SK-MEL-5 (cell line): ENCODE results near the gene SLC25A43. TPM values are rescaled to one million over a fixed set of nuclear protein-coding genes. Genes with fewer than 3 reads are reported as not detected.

Experiments
- DNase-seq: peaks from one replicate; pipeline ENCODE4 v3.0.0-alpha.2; 2016; ENCODE audit warnings: low read depth, low spot score
- in situ Hi-C: cut with HindIII; loops from 2 replicates; pipeline ENCODE4 v1.10.0; 2016; ENCODE audit warnings: low sequenced_read_pairs, high pct_unique_total_duplicates, low pct_unique_long_range_greater_than_20kb
- total RNA-seq: library from RNA; depleted of rRNA; stranded (reverse); fragments of >200 nt; shearing (Covaris generic); gene quantifications from 2 replicates; pipeline ENCODE4 v1.2.3, GENCODE V29; 2014

Gene SLC25A43
- total RNA-seq, 1 experiment from 2014 or later = 18.9 TPM

DNA sequence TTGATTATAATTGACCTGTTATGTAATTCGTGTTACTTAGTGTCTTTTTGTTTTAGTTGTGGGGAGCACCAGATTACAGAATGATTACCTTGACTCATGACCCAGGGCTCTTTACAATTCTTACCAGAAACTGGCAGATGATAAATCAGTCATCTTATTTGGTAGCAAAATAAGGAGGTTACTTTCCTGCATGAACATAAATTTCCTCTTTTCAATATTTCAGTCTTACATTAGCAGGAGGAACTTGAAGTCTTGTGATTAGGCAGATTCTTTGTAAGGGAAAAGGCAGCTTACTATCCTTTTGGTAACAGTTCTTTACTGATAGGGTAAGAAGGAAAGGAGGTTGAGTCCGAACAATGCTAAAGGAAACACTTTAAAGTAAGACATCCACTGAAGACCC lies 43.1 kb downstream of the SLC25A43 start:
- in situ Hi-C loops = no loop called here
- no peak for DNase-seq

DNA sequence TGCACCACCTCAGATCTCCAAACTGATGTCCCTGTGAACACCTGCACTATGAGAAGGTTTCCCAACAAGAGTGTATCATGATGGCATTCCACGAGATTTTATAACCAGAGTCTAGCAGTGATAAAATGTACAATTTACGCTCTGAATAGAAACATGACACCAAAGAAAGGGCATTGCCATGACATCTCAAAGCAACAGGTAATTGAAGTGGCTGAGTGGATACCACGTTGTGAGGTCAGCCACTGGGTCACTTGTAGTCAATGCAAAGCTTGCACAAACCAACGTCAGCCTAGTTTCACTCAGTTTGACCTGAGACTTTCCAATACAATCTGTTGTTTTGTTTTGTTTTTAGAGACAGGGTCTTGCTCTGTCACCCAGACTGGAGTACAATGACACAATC lies 54.1 kb downstream of the SLC25A43 start:
- DNase-seq = no peak
- in situ Hi-C loops = no loop called here

DNA sequence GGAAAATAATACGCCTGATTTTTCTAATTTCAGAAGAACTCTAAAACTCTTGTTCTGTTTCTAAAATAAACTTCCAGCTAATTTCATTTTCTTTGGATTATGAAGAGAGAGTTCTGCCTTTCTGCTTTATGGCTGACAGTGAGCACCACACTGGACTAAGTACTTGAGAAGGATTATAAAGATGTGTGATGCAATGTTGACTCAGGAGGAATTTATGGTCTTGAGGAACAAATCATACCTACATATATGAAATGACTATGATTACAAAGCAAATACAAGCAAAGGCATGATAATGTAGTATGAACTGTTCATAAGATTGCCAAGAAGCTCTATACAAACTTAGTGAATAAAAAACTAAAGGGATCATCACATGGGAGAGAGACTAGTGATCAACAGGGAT lies 56.1 kb downstream of the SLC25A43 start:
- DNase-seq = no peak
- in situ Hi-C loops = no loop called here

DNA sequence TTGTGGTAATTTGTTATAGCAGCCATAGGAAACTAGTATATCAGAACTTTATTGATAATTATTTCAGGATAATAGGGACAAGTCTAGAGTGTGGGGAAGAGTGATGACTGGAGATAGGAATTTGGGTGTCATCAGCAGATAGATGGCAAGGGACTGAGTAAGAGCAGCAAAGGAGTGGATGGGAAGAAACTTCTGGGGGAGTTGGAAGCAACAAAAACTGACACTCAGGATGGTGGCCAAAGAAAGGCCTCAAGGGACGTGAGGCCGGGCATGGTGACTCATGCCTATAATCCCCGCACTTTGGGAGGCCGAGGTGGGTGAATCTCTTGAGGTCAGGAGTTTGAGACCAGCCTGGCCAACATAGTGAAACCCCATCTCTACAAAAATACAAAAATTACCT lies 60.0 kb downstream of the SLC25A43 start:
- in situ Hi-C loops = no loop called here
- no peak for DNase-seq

DNA sequence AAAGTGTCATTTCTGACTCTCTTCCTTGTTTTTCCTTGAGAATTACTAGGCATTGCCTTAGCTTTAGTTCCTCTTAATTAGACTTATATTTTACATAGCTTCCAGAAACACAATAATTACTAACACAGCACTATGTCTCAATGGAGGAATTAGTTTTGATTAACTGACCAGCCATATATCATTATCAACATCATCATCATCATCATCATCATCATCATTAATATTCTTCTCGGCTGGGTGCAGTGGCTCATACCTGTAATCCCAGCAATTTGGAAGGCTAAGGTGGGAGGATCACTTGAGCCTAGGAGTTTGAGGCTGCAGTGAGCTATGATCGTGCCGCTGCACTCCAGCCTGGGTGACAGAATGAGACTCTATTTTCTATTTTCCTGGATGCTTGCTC lies 66.4 kb downstream of the SLC25A43 start:
- in situ Hi-C loops = no loop called here
- no peak for DNase-seq

DNA sequence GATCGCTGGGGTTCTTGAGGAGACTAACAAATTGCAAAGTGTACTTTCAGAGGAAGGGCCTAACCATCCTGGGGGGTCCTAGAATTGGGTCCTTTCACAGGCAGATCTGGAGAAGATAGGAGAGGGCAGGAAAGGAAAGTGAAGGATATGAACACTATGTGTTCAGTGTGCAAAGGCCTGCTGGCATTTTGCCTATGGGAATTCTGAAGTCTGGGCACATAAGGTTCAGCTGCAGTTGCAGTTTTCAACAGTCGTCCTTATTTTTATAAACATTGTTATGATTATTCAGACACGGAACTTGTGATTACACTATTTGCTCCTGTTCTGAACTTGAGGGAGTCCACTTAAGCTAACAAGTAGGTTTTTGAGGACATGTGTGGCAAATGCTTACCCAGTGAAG lies 67.8 kb downstream of the SLC25A43 start:
- DNase-seq = no peak
- in situ Hi-C loops = no loop called here

DNA sequence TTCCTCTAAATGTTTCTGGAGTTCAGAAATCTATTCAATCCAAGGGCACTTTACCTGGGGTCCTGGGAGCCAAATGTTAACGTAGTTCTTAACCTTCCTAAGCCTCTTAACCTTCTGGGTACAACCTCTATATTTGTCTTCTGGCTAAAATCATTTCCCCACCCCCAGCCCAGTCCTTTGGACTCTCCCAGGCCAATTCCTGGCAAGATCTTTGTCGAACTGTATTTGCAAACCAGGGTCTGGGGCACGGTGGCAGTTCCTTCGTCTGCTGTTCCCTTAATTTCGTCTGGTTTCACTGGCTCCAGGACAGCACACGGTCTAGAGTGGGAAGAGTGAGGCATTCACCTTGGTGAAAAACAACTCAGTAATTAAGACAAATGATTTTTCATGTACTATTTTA lies 68.3 kb downstream of the SLC25A43 start:
- no peak for DNase-seq
- in situ Hi-C loops = no loop called here

DNA sequence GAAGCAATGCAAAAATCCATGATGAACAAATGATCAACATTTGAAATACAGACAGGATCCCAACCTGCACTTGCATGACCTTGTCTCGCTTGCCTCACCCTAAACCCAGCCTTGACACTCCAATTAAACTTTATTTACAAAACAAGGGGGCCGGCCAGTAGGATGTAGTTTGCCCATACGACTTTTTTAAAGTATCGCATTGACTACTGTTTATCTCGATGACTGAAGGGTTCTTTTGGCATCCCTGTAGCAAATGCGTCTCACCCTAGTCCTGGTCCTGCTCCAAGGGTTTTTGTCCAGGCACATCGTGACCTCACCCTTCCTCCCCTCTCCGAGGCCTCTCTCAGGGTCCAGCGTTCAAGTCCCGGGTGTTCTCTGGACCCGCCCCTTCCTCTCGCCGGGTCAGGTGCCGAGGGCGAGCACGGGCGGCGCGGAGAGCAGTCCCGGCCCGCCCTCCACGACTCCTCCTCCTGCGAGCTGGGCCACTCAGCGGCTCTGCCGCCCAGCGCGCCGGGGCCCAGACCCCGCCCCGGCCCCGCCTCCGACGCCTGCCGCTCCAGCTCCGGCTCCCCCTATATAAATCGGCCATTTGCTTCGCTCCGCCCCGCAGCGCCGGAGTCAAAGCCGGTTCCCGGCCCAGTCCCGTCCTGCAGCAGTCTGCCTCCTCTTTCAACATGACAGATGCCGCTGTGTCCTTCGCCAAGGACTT lies 68.9 kb downstream of the SLC25A43 start, which contains the start of gene SLC25A5:
TSS of gene SLC25A5 (plus strand) at position 603 of the 709 bp plus-strand sequence. CDS start at position 675, 72 bp downstream.
- in situ Hi-C loops = no loop called here
- DNase-seq = peak; percentile 85

DNA sequence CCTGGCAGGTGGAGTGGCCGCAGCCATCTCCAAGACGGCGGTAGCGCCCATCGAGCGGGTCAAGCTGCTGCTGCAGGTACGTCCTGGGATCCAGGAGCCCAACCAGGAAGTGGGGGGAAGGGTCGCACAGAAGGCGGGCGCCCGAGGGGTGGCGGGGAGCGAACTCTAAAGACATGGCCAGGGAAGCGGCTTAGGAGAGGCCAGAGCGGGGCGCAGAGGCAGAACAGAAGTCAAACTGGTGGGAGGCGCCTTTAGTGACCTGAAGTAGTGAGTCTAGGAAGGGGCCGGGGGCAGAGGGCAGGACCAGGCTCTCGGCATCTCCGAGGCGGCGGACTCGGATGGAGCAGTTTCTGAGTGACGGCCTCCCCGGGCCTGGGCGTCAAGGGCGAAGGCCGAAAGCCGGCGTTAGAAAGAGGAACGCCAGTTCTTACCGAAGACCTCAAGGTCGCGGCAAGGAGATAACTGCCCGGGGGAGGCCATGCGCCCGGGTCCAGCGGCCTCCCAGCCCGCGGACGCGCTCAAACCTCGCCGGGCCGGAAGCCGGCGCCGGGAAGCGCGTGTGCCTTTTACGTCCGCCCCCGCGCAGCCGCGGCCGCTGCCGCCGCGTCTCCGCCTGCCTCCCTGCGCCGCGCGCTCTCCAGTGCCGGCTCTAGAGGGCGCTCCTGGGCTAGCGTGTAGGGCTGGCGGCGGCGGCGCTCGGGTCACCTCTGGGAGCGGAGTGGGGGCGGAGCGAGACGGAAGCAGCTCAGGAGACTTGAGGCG lies 69.6 kb downstream of the SLC25A43 start:
- in situ Hi-C loops = no loop called here
- peak; percentile 81 for DNase-seq

DNA sequence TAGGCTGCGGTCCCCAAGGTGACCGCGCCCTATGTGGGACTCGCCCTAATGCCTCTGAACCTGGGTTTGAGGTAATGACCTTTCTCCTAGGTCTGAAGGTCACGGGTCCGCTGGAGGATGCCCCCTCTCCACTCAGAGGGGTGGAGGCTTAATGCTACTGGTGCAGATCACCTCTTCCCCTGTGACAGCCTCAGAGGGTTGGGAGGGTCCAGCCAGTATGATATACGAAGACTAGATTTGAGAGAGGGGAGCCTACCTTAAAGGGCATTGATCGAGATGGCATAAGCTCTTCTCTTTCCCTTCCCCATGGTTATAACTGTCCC lies 70.1 kb downstream of the SLC25A43 start:
- in situ Hi-C loops = no loop called here
- DNase-seq = no peak

DNA sequence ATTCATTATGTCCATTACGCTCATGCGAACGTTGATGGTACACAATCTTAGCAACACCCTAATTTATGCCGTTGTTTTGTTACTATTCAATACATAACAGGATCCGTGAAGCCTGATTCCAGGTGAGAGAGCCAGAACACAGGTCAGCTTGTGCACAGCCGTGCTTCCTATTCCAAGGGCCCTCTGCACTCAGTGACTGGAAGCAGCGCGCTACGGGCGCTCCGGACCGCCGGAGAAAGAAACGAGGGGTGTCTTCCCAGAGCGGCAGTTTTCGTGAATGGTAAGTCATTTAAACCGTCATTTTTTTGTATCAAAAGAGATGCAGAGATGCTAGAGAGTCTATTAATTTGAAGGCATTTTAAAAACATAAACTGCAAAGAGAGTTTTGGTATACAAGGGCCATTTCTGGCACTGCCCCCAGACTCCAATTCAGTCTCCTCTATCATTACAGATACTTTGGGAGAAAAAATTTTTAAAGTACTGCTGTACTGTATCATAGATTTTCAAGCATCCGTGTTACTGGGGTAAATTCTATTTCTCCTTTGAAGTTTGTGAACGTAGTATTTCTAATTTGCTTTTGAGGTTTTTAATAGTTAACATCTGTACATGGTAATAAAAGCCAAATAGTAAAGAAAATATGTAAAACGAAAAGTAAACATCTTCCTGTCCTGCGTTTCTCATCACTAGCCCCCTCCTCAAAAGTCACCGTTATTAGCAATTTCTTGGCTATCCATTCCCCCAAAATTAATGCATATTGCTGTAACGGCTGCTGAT lies 75.7 kb downstream of the SLC25A43 start:
- in situ Hi-C loops = no loop called here
- no peak for DNase-seq

DNA sequence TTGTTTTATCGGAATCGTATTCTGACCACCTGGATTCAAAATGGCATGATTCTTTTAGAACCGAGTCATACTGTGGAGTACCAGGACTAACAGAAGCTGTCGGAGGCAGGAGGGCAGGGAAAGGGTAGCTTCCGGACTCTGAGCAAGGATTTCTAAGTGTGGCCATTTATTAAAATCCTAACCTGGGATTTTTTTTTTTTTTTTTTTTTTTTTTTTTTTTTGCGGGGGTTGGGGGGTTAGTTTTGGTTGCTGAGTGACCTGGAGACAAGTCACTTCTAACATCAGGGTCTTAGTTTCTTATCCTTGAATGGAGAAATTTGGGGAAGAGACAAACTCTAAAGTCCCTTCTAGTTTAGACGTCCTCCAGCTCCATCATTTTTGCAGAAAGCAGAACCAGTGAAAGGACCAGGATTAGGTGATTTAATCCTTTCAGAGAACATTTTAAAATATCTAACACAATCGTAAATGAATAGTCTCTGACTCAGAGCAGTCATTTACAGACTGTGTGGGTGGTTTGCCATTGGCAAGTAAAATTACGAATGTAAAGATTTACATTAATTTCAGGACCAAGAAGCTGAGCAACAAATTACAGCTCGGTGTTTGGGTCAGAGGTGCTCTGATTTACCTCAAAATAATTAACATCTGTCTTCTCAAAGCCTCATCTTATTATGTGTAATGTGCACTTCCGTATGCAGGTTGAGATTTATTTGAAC lies 76.4 kb downstream of the SLC25A43 start:
- in situ Hi-C loops = no loop called here
- no peak for DNase-seq

DNA sequence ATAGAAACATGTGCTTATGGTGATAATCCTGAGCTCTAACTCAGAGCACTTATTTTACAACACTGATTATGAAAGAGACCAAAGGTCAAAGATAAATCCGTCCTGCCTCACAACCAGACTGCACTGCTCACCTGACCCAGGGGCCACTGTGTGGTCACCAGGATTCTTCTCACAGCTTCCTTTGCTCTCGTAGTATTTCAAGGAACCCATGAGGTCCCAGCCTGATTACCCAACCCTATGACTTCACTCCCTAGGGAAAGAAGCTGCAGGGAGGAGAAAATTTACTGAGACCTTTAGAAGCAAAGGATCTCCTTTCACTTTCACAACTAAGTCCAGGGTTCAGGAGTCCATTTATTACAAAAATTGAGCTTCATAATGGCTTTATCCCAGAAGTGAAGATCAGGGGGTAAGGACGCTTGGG lies 78.7 kb downstream of the SLC25A43 start:
- peak; percentile 79 for DNase-seq
- in situ Hi-C loops = no loop called here

DNA sequence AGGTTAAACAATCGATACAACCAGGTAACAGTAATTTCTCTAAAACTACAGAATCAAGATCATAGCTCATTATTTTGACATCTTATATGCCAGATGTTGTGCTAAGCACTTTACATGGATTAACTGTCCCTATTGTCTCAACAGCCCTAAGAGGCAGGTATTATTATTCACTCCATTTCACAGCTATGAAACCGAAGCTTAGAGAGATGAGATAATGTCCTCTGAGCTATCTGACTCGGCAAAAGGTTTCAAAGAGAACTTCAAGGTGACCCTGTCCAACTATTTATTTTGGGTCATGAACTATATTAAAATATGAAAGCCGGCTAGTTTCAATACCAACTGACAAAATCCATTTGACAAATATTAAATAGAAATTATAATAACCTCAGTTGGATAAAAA lies 79.4 kb downstream of the SLC25A43 start:
- no peak for DNase-seq
- in situ Hi-C loops = no loop called here

DNA sequence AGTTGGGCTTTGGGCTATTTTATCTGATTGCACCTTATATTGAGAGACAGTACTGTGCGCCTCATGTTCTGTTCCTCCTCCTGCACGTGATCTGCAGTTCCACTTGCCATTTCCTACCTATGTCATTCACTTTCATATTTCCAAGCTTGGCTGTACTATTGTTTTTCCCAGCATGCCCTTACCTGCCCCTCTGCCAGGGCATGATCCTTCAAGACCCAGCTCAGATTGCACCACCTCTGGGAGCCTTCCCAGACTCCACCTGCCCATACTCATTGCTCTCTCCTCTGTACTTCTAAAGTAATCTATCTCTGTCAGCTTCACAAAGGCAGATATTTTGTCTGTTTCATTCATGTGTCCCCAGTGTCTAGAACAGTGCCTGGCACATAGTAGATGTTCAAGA lies 80.7 kb downstream of the SLC25A43 start:
- in situ Hi-C loops = no loop called here
- no peak for DNase-seq

DNA sequence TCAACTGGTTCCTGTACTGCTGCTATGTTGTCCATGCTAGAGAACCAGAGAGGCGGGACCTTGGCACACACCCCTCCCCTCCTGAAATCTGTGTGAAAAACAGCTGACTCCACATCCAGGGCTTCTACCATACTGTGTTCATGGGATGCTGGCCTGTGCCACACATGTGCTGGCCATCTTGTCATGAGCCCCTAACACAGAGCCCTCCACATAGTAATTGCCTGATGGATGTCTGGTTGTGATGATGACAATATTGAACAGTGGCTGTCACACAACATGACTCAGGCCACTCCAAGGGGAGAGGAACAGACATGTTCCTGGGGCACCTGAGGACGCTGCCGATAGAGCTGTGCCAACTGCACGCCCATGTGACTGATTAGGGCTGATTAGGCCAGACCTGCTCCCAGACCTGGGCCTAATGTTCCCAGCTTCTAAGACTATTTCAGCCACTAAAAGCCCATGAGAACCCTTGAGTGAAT lies 82.2 kb downstream of the SLC25A43 start:
- DNase-seq = no peak
- in situ Hi-C loops = no loop called here

DNA sequence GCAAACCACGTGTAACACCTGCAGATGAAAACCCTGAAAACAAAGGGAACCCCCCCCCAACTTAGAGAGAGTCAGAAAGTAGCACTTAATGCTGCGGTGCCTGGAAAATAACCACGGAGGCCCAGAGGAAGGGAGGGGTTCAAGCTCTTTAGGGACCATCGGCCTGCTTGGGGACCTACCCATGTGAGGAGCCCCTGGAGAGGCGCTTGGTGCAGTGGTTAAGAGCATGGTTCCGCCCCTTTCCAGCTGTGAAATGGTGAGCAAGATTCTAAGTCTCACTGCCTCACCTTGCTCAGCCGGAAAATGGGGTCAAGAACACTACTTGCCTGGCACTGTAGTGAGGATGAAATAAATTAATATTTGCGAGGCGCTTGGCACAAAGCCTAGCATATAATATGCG lies 82.9 kb downstream of the SLC25A43 start:
- no peak for DNase-seq
- in situ Hi-C loops = no loop called here
